GM23248 (cell line): ENCODE results near the gene RNF11. TPM values are rescaled to one million over a fixed set of nuclear protein-coding genes. Genes with fewer than 3 reads are reported as not detected.

Experiments
- DNase-seq: peaks from one replicate; pipeline ENCODE4 v3.0.0-alpha.2; 2015
- H2AFZ ChIP-seq: fragments of 200-600 bp; sonication (generic); 2 replicates; pipeline ENCODE4 v1.6.1; 2016; ENCODE audit warnings: antibody characterized with exemption
- H3F3A ChIP-seq: fragments of 200-600 bp; sonication (generic); 2 replicates; pipeline ENCODE4 v1.6.1; 2016; ENCODE audit warnings: mild to moderate bottlenecking, antibody characterized with exemption, mixed run types; ENCODE audit not compliant: insufficient read depth
- H3K27ac ChIP-seq: fragments of 200-600 bp; sonication (generic); 2 replicates; pipeline ENCODE4 v1.5.1; 2016; ENCODE audit warnings: mild to moderate bottlenecking
- H3K27me3 ChIP-seq: fragments of 200-600 bp; sonication (generic); replicated peaks from 2 replicates; pipeline ENCODE4 v1.6.1; 2016; ENCODE audit warnings: mild to moderate bottlenecking; ENCODE audit not compliant: insufficient read depth
- H3K36me3 ChIP-seq: fragments of 200-600 bp; sonication (generic); 2 replicates; pipeline ENCODE4 v1.6.1; 2016; ENCODE audit warnings: low read depth, mild to moderate bottlenecking
- H3K4me1 ChIP-seq: fragments of 200-600 bp; sonication (generic); 2 replicates; pipeline ENCODE4 v1.6.1; 2016; ENCODE audit warnings: mild to moderate bottlenecking; ENCODE audit not compliant: insufficient read depth
- H3K4me2 ChIP-seq: fragments of 200-600 bp; sonication (generic); one replicate; pipeline ENCODE4 v1.6.1; 2016; ENCODE audit warnings: mild to moderate bottlenecking; ENCODE audit not compliant: unreplicated experiment
- H3K4me3 ChIP-seq: fragments of 200-600 bp; sonication (generic); 2 replicates; pipeline ENCODE4 v1.5.1; 2016; ENCODE audit warnings: mild to moderate bottlenecking
- H3K79me2 ChIP-seq: fragments of 200-600 bp; sonication (generic); 2 replicates; pipeline ENCODE4 v1.6.1; 2016; ENCODE audit warnings: mild to moderate bottlenecking; ENCODE audit not compliant: insufficient read depth
- H3K9ac ChIP-seq: fragments of 200-600 bp; sonication (generic); 2 replicates; pipeline ENCODE4 v1.6.1; 2016; ENCODE audit warnings: mild to moderate bottlenecking
- H3K9me2 ChIP-seq: fragments of 200-600 bp; sonication (generic); 2 replicates; pipeline ENCODE4 v1.6.1; 2016; ENCODE audit warnings: mixed run types, mild to moderate bottlenecking, moderate library complexity; ENCODE audit not compliant: insufficient read depth
- H3K9me3 ChIP-seq: fragments of 200-600 bp; sonication (generic); one replicate; pipeline ENCODE4 v1.6.1; 2017; ENCODE audit warnings: low read depth
- H4K20me1 ChIP-seq: fragments of 200-600 bp; sonication (generic); 2 replicates; pipeline ENCODE4 v1.6.0; 2016; ENCODE audit not compliant: insufficient read depth
- EZH2 ChIP-seq: fragments of 200-600 bp; sonication (generic); IDR thresholded peaks from 2 replicates; pipeline ENCODE4 v1.6.1; 2018; ENCODE audit warnings: antibody characterized with exemption, mild to moderate bottlenecking; ENCODE audit not compliant: insufficient read depth, poor library complexity, severe bottlenecking
- EZH2phosphoT487 ChIP-seq: fragments of 200-600 bp; sonication (generic); IDR thresholded peaks from 2 replicates; pipeline ENCODE4 v1.6.1; 2018; ENCODE audit warnings: antibody characterized with exemption, moderate library complexity, mild to moderate bottlenecking, low read depth; ENCODE audit not compliant: insufficient read depth
- WGBS, 2 experiments: methylation state at CpG; one replicate each; pipeline ENCODE4 v1.1.6; 2015 to 2017; ENCODE audit warnings: low lambda C conversion rate in 2 of 2, low coverage in 1 of 2; ENCODE audit errors: missing lambda C conversion rate in 2 of 2; 5-methylcytosine and 5-hydroxymethylcytosine counted together
- in situ Hi-C: fragments of 300-500 bp; cut with MboI; formaldehyde crosslinking; loops from 2 replicates; pipeline ENCODE4 v1.15.0; 2020
- polyA plus RNA-seq: library from polyadenylated mRNA; unstranded; fragments of >200 nt; fragmentation: Nextera tagmentation; extraction: Ambion mirVana; gene quantifications from 2 replicates; pipeline ENCODE4 v1.2.1, GENCODE V29; 2016
- total RNA-seq: library from RNA; depleted of rRNA; stranded (reverse); fragments of >200 nt; shearing (Covaris generic); gene quantifications from 2 replicates; pipeline ENCODE4 v1.2.3, GENCODE V29; 2014

RNF11 gene
- total and polyA plus RNA-seq, 2 experiments from 2014 or later, result 94.1 to 128 TPM

DNA sequence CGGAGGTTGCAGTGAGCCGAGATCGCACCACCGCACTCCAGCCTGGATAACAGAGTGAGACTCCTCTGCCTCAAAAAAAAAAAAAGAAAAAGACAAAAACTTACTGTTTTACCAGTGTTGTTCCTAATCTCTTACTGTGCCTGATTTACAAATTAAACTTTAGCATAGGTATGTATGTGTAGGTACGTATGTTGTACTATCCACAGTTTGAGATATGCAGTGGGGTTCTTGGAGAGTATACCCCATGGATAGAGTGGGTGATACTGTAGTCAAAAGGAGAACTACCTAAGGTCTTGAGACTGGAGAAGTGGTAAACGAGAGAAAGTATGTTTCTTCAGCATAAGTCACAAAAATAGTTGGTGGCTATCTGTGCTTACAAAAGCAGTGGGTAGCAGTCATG, 38.6 kb downstream of the RNF11 start:
- no peak for DNase-seq
- Histone ChIP-seq H3K9me3 (no peaks in the 10 kb centered on the region), H3K9ac (no peak overlapping the region), H4K20me1 (no peaks in the 10 kb centered on the region), H3K27me3 (no peaks in the 10 kb centered on the region), H3K27ac (no peak overlapping the region), H3K4me2 (no peak overlapping the region), H3K9me2 (no peaks in the 10 kb centered on the region), H3K36me3 (peaks cover 12% of the 10 kb centered on the region), H3K4me1 (peaks cover 2% of the 10 kb centered on the region; the same call in 1 of the 2 replicates), H2AFZ (no peak overlapping the region), H3K4me3 (no peak overlapping the region), H3F3A (no peaks in the 10 kb centered on the region), H3K79me2 (peaks cover 53% of the 10 kb centered on the region)
- no peak for TF ChIP-seq EZH2
- TF ChIP-seq EZH2phosphoT487, result no peak
- in situ Hi-C loops, result no loop called here
- WGBS, 2 experiments, result 97 to 99% methylated on average over 6 of the region's 6 CpGs

DNA sequence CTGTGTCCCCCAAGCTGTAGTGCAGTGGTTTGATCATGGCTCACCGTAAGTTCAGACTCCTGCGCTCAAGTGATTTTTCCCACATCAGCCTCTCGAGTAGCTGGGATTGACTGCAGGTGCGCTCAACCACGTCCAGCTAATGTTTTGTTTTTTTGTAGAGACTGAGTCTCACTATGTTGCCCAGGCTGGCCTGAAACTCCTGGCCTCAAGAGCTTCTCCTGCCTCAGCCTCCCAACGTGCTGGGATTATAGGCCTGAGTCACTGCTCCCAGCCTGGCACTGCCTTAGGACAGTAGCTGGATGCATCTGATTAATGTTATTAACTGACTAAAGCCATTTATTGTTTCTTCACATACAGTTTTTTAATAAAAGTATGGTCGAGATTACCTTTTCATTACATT, 40.2 kb downstream of the RNF11 start:
- Histone ChIP-seq H3K4me3 (no peak overlapping the region), H2AFZ (no peak overlapping the region), H3K9ac (no peak overlapping the region), H3K9me3 (no peaks in the 10 kb centered on the region), H3K36me3 (peaks cover 9% of the 10 kb centered on the region), H3K4me1 (no peaks in the 10 kb centered on the region), H3K27ac (no peak overlapping the region), H3K9me2 (no peaks in the 10 kb centered on the region), H3K4me2 (no peak overlapping the region), H3F3A (no peaks in the 10 kb centered on the region; the same call in 1 of the 2 replicates), H3K79me2 (peaks cover 36% of the 10 kb centered on the region), H3K27me3 (no peaks in the 10 kb centered on the region), H4K20me1 (no peaks in the 10 kb centered on the region)
- 91 to 92% methylated on average over 7 of the region's 7 CpGs for WGBS, 2 experiments
- no peak for TF ChIP-seq EZH2phosphoT487
- TF ChIP-seq EZH2, result no peak
- DNase-seq, result no peak
- in situ Hi-C loops, result no loop called here

DNA sequence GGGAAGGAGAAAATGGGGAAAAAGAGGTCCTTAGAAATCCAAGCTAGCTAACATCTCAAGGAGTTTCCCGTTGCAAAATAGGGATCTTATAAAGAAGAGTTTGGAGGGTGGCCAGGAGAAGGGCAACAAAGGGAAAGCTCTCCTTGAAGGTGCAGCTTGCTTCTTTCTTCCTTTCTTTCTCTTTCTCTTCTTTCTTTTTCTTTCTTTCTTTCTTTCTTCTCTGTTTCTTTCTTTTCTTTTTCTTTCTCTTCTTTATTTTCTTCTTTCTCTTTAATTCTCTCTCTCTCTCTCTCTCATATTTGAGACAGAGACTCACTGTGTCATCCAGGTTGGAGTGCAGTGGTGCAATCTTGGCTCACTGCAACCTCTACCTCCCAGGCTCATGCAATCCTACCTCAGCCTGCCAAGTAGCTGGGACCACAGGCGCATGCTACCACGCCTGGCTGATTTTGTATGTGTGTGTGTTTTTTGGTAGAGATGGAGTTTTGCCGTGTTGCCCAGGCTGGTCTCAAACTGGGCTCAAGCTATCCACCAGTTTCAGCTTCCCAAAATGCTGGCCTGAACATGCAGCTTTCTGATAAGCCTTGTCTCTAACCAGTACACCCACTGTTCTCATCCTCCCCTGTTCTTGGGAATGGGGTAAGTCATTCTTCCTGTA, 44.4 kb downstream of the RNF11 start:
- Histone ChIP-seq H3K4me1 (no peaks in the 10 kb centered on the region), H2AFZ (no peak overlapping the region), H3K4me3 (no peak overlapping the region), H3K9ac (no peak overlapping the region), H3K9me2 (no peaks in the 10 kb centered on the region), H3K79me2 (peaks cover 17% of the 10 kb centered on the region; the same call in 1 of the 2 replicates), H4K20me1 (no peaks in the 10 kb centered on the region), H3K4me2 (no peak overlapping the region), H3K36me3 (no peaks in the 10 kb centered on the region), H3K9me3 (no peaks in the 10 kb centered on the region), H3F3A (no peaks in the 10 kb centered on the region; the same call in 1 of the 2 replicates), H3K27ac (no peak overlapping the region), H3K27me3 (no peaks in the 10 kb centered on the region)
- in situ Hi-C loops, result no loop called here
- WGBS, 2 experiments, result 89 to 91% methylated on average over 4 of the region's 4 CpGs
- no peak for DNase-seq
- no peak for TF ChIP-seq EZH2phosphoT487
- no peak for TF ChIP-seq EZH2

DNA sequence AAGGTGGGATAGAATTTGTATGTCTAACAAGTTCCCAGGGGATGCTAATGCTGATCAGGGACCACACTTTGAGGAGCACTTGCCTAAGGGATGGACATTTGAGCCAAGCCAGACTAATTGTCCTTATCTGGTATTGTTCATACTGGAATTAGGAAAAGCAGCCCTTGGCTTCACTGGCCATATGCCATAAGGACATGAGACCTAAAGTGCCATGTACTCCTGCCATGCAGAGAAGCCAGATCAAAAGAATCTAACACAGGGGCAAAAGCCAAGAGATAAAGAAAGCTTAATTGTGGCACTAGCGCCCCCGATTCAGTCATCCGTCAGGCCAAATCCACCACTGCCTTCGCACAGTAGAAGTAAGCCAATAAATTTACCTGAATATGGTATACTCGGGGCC, 45.7 kb downstream of the RNF11 start:
- H3K4me3 ChIP-seq, result no peak overlapping the region
- H3K9ac ChIP-seq, result no peak overlapping the region
- no peak overlapping the region for H2AFZ ChIP-seq
- H4K20me1 ChIP-seq, result no peaks in the 10 kb centered on the region
- no peaks in the 10 kb centered on the region; the same call in 1 of the 2 replicates for H3F3A ChIP-seq
- H3K79me2 ChIP-seq, result 0 out of 2 replicates have a peak, but pooled peaks cover 3% of the 10 kb centered on the region
- no peaks in the 10 kb centered on the region for H3K4me1 ChIP-seq
- no peak for TF ChIP-seq EZH2
- TF ChIP-seq EZH2phosphoT487, result no peak
- in situ Hi-C loops, result no loop called here
- H3K4me2 ChIP-seq, result no peak overlapping the region
- no peak overlapping the region for H3K27ac ChIP-seq
- H3K9me3 ChIP-seq, result no peaks in the 10 kb centered on the region
- H3K27me3 ChIP-seq, result no peaks in the 10 kb centered on the region
- 98 to 99% methylated on average over 5 of the region's 5 CpGs for WGBS, 2 experiments
- no peaks in the 10 kb centered on the region for H3K9me2 ChIP-seq
- no peak for DNase-seq
- H3K36me3 ChIP-seq, result no peaks in the 10 kb centered on the region
